Measurements from ENCODE around the gene MCF2L2.
"Not testable (repeated sequence)": the region's sequence is repeated elsewhere in the genome, so short reads cannot be mapped to it uniquely, and the experiment has no call there.

The MCF2L2 gene

DNA sequence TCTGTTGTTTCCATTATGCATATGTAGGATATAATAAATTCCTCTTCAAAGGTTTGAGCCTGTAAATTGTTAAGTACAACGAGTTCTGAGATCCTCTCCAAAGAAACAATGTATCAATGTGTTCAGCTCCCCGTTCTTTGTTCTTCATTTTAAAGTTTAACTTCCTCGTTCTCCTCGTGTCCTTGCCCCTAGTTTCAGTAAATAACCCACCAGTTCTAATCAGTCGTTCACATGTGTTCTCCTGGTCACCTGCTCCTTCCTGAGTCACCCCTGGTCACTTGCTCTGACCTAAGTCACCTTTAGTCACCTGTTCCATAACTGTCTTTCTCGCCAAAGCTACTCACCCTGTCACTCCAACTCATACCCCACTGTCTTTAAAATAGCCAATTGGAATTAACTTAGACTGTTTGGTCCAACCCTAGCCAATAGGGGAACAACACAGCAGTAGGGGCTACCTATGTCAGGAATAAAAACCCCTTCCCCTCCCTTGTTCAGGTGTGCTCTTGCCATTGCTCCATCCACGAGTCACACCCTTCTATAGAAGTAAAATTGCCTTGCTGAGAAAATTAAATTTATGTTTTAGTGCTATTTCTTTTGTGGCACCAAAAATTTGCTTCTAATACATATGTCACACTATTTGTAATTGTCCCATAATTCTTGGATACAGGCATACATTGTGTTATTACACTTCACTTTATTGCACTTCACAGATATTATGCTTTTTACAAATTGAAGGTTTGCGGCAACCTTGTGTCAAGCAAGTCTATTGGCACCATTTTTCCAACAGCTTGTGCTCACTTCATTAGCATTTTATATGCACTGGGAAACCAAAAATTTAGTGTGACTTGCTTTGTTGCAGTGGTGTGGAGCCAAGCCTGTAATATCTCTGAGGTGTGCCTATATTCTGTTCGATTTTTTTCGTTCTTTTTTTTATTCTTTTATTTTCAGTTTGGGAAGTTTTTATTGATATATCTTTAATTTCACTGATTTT is 15.3 kb upstream of the MCF2L2 start:
- no peak for DNase-seq

- DNase-seq = no peak
These were observed 14.6 kb upstream of the MCF2L2 start for GRCh38 chr3:183442994-183443393.

DNA sequence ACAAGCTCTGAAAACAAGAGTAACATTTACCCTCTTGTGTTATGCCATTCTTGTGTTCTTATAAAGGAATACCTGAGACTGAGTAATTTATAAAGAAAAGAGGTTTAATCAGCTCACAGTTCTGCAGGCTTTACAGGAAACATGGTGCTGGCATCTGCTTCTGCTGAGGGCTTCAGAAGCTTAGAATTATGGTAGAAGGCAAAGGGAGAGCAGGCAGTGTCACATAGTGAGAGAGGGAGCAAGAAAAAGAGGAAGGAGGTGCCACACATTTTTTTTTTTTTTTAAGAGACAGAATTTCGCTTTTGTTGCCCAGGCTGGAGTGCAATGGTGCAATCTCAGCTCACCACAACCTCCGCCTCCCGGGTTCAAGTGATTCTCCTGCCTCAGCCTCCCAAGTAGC is 12.1 kb upstream of the MCF2L2 start:
- not testable (repeated sequence) for DNase-seq

DNA sequence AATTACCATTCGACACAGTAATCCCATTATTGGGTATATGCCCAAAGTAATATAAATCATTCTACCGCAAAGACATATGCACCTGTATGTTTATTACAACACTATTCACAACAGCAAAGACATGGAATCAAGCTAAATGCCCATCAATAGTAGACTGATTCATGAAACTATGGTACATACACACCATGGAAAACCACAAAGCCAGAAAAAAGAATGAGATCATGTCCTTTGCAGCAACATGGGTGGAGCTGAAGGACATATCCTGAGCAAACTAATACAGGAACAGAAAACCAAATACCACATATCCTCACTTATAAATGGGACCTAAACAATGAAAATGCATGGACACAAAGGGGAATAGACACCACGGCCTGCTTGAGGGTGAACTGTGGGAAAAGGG is 11.1 kb upstream of the MCF2L2 start:
- DNase-seq = no peak

GRCh38 chr3:183438735-183439134 is 10.3 kb upstream of the MCF2L2 start:
- no peak for DNase-seq

GRCh38 chr3:183437666-183438564 is 9.5 kb upstream of the MCF2L2 start:
- no peak for DNase-seq

GRCh38 chr3:183437061-183437460 is 8.6 kb upstream of the MCF2L2 start:
- no peak for DNase-seq

DNA sequence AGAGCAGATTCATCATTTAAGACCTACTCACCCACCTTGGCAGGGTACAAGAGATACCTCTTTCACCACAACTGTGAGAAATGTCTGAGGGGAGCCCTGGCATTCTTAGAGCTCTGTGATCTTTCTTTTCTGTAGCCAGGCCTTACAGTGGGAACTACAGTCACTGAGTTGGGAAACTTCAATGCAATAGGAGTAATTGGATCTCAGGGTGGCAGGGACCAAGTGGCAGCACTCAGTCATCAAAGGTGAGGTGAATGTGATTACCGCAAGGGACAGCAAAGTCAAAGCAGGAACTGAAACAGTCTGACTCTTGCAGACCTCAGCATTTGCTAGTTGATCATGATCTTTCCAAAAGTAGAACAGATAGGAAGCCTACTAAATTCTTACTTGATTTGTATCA is 7.2 kb upstream of the MCF2L2 start:
- DNase-seq = no peak

GRCh38 chr3:183434992-183435391 is 6.6 kb upstream of the MCF2L2 start:
- DNase-seq = no peak

- DNase-seq = no peak
These were observed 6.1 kb upstream of the MCF2L2 start for GRCh38 chr3:183434503-183434902.

- DNase-seq = no peak
These were observed 2.0 kb upstream of the MCF2L2 start for GRCh38 chr3:183430325-183430957.

- DNase-seq = peak; percentile 17
These were observed 458 bp downstream of the MCF2L2 start for GRCh38 chr3:183427876-183428446.

- no peak for DNase-seq
These were observed 1.1 kb downstream of the MCF2L2 start for GRCh38 chr3:183427196-183427875.

DNA sequence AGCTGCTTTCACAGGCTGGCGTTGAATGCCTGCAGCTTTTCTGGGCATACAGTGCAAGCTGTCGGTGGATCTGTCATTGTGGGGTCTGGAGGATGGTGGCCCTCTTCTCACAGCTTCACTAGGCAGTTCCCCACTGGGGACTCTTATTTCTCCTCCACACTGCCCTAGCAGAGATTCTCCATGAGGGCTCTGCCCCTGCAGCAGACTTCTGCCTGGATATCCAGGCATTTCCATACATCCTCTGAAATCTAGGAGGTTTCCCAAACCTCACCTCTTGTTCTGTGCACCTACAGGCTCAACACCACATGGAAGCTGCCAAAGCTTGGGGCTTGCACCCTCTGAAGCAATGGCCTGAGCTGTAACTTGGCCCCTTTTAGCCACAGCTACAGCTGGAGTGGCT is 9.6 kb downstream of the MCF2L2 start:
- not testable (repeated sequence) for DNase-seq

DNA sequence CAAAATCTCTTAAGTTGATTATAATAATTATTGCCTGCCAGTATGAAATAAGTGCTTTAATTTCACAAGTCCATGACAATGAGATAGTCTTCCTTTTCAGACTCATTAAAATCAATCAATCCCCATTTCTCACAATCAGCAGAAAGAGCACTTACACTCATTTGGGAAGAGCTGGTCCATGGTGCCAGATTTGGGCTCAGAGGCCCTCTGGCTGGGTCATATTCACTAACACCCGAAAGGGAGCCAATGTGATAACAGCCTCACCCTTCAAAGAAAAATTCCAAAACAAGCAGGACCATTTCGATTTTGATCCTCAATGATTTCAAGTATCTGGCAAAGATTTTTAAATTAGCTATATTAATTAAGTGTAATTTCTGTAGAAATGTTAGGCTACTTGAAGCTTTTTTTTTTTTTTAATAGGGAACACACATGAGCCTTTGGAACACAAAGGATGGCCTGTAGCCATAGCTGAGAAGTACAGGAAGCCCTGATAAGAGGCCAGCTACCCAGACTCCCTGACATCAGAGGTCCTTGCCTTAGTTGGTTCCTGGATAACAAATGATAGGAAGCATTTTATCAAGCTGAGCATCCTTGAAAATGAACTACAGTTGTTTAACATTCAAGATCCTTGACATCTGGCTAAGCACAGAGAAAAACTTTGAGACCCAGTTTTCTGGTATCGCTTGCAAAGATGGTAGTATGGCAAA is 17.1 kb downstream of the MCF2L2 start:
- DNase-seq = no peak

DNA sequence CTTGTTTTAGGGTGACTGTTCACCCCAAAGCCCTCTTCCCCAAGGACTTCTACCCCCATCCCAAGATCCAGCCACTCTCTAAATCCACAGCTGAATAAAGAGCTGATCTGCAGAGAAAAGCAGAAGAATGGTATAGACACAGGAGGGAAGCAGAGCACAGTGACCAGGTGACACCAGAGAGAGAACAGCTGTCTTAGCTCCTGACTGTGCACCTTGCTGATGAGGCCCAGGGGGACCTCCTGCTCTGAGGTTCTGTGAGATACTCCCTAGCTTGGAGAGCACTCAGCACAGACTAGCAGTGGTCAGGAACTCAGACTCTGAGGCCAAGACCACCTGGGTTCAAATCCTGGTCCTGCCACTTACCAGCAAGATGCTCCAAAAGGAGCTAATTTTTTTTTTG is 17.7 kb downstream of the MCF2L2 start:
- DNase-seq = no peak

DNA sequence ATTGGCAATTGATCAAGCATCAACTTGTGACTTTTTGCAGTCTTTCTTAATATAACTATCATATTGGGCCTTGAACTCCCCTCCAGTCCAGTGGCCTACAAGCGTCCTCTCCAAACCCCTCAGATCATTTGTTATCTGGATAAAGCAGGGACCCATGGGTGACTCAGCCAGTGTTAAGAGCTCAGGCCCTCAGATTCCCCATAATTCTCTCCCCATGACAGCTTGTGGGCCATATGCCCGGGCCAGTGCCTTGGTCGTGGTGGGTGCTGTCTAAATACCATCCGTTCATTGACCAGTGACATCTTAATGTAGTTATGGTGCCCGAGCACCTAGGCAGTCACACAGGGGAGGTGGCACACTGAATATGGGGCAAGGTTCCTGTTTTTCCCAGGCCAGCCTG is 18.1 kb downstream of the MCF2L2 start:
- DNase-seq = no peak

DNA sequence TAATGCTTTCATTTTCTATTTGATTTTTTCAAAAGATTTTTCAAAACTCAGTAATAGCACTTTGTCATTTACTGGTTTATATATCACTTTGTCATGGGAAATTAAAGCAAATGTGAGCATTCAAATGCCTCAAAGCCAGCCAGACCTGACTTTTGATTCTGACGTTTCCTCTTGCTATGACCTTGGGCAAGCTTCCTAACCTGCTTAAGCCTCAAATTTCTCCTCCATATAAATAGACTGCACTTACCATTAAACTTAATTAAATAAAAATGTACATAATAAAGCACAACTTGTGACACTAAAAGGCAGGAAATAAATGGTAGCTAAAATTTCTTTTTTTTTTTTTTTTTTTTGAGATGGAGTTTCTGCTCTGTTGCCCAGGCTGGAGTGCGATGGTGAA is 19.2 kb downstream of the MCF2L2 start:
- no peak for DNase-seq

- DNase-seq = no peak
These were observed 26.7 kb downstream of the MCF2L2 start for GRCh38 chr3:183401678-183402077.

DNA sequence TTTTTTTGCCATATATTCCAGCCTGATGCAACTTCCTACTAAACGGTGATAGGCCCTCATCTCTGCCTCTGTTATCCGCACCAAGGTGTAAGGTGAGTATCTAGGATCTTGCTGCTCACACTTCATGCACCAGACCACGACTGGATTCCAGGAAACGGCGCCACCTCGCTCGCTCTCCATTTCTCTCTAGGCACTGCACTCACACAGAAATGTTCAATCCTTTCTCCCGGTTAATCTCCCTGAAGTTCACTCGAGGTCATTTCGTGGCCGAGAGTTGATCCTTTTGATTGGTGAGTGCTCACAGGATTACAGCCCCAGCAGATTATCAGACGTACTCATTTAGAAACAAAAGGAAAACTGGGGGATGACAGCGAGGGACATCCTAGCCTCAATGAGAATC is 28.1 kb downstream of the MCF2L2 start:
- DNase-seq = no peak

DNA sequence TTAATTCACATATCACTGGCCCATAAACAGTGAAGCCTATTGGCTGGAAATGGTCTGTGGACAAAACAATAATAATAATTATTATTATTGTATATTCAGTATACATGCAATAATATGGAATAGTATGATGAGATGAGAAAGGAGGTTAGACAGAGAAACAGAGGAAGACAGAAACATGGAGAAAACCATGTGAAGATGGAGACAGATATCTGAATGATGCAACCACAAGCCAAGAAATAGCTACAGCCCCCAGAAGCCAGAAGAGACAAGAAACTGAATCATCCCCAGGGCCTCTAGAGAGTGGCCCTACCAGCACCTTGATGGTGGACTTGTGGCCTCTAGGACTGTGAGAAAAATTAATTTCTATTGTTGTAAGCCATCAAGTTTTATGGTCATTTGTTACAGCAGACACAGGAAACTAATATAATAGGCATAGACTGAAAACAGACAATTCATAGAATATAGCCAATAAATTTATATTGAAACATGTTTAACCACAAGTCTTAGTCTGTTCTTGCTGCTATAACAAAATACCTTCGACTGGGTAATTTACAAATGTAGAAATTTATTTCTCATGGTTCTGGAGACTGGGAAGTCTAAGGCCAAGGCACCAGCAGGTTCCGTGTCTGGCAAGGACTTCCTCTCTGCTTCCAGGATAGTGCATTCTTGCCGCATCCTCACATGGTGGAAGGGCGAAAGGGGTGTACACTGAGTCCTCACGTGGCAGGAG is 31.6 kb downstream of the MCF2L2 start:
- DNase-seq = no peak

Data from kidney glomerular epithelial cell (primary cell).